ENCODE results near the gene IFT52. TPM values are rescaled to one million over a fixed set of nuclear protein-coding genes. Genes with fewer than 3 reads are reported as not detected.

Gene IFT52
- total and polyA plus RNA-seq, 2 of the 8 experiments (the other 6 are each of a cell fraction or from before 2014, with no cell fraction given): 35.6 to 40.4 TPM

DNA sequence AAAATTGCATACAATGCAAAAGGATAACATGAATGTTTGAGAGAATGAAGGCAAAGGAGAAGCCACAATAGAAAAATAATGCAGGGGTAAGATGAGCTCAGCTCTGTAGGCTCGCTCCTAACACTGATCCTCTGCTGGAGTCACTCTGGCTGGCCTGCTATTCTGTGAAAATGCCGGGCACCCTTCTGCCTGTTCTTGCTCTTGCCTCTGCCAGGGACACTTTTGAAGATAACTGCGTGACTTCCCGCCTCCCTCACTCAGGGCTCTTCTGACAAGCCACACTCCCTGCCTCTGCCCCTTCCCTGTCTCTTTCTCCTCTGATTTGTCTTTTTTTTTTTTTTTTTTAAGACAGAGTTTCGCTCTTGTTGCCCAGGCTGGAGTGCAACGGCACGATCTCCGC lies 40.9 kb downstream of the IFT52 start:
- H3K4me1 ChIP-seq (replicated peaks in 1 of 4; ENCODE audit: control insufficient read depth in 3 of 4, insufficient read depth in 4 of 4, low read length in 3 of 4): no peaks in the 10 kb centered on the region
- no peak overlapping the region for H3K18ac ChIP-seq (ENCODE audit: extremely low read depth, low read length)
- ChIA-PET CTCF (ENCODE audit: partially characterized antibody) (interaction anchor here (0.6 to 1.2 kb wide), 3 partner anchors 11 to 93 kb away, joined by 3 to 4 read pairs (median 3); no protein-coding TSS in a partner anchor), POLR2A (ENCODE audit: partially characterized antibody) (interaction anchor here (1.4 kb wide), 1 partner anchor 36 kb away, joined by 5 read pairs; no protein-coding TSS in a partner anchor)
- WGBS, 2 experiments (ENCODE audit: extremely low coverage in 1 of 2, insufficient coverage in 1 of 2, insufficient read length in 1 of 2, insufficient replicate concordance in 2 of 2, low coverage in 1 of 2, low lambda C conversion rate in 2 of 2, missing lambda C conversion rate in 1 of 2): 94% methylated on average over 3 of the region's 8 CpGs; no CpG with 5 or more reads in 1 of the 2 experiments
- no peak overlapping the region for H2AFZ ChIP-seq (ENCODE audit: low read length)
- no peak overlapping the region for H4K8ac ChIP-seq (ENCODE audit: extremely low read depth, insufficient read depth, low read length)
- no peak overlapping the region for H2BK15ac ChIP-seq (ENCODE audit: low read length)
- H2BK120ac ChIP-seq (replicated peaks; ENCODE audit: low read depth, low read length): no peak overlapping the region
- no peak for TF ChIP-seq SUZ12 (IDR thresholded peaks at IDR 0.05; ENCODE audit: low read length)
- TF ChIP-seq EP300 (IDR thresholded peaks at IDR 0.05; ENCODE audit: borderline replicate concordance in 1 of 2, low read depth in 2 of 2, low read length in 2 of 2): no peak
- no peak for TF ChIP-seq NANOG (IDR thresholded peaks at IDR 0.05; ENCODE audit: insufficient read depth, low read depth, low read length, poor library complexity, severe bottlenecking)
- TF ChIP-seq, protein P1, sequence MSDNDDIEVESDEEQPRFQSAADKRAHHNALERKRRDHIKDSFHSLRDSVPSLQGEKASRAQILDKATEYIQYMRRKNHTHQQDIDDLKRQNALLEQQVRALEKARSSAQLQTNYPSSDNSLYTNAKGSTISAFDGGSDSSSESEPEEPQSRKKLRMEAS (IDR thresholded peaks at IDR 0.05): no peak
- TF ChIP-seq POU5F1 (IDR thresholded peaks at IDR 0.05; ENCODE audit: low read depth, low read length): no peak
- TF ChIP-seq BRCA1 (IDR thresholded peaks at IDR 0.05; ENCODE audit: low read depth, low read length): no peak
- TF ChIP-seq CREB1 (IDR thresholded peaks at IDR 0.05): no peak
- no peak for TF ChIP-seq SP4 (IDR thresholded peaks at IDR 0.05; ENCODE audit: low read length)
- TF ChIP-seq KDM5A (IDR thresholded peaks at IDR 0.05; ENCODE audit: low read length): no peak
- no peak for TF ChIP-seq TBP (IDR thresholded peaks at IDR 0.05; ENCODE audit: low read depth, low read length)
- H4K91ac ChIP-seq (replicated peaks; ENCODE audit: insufficient read length, low read length): no peak overlapping the region
- no peak overlapping the region for H3K27ac ChIP-seq (ENCODE audit: low read depth, low read length)
- no peak overlapping the region for H3K23ac ChIP-seq (ENCODE audit: insufficient read length)
- H3K56ac ChIP-seq (replicated peaks; ENCODE audit: insufficient read length, low read depth, low read length): no peak overlapping the region
- peaks cover 6 to 15% (median 12%) of the 10 kb centered on the region in 4 experiments; a peak in 6 of 8 replicates for H3K36me3 ChIP-seq (ENCODE audit: control insufficient read depth in 2 of 4, insufficient read depth in 4 of 4, low read length in 3 of 4)
- no peaks in the 10 kb centered on the region for H3K9me3 ChIP-seq (ENCODE audit: insufficient read depth in 2 of 2, low read depth in 1 of 2, low read length in 1 of 2)
- no peak overlapping the region for H3K4ac ChIP-seq (replicated peaks; ENCODE audit: insufficient read length, low read depth, low read length)
- H4K20me1 ChIP-seq (replicated peaks in 1 of 2; ENCODE audit: control insufficient read depth in 1 of 2, insufficient read depth in 2 of 2, low read length in 2 of 2): no peaks in the 10 kb centered on the region
- no peaks in the 10 kb centered on the region for H3K79me2 ChIP-seq (ENCODE audit: control insufficient read depth in 1 of 2, insufficient read depth in 2 of 2, low read length in 2 of 2)
- no peaks in the 10 kb centered on the region for H3K23me2 ChIP-seq (ENCODE audit: low read depth, low read length)
- H2BK12ac ChIP-seq (ENCODE audit: low read depth, low read length): no peak overlapping the region
- no peak overlapping the region for H3K4me2 ChIP-seq (ENCODE audit: insufficient read depth in 1 of 2, low read depth in 2 of 2, low read length in 2 of 2)
- no peak overlapping the region for H3K14ac ChIP-seq (ENCODE audit: insufficient read length)
- no peak overlapping the region for H2BK5ac ChIP-seq (ENCODE audit: low read depth, low read length)
- H2BK20ac ChIP-seq (ENCODE audit: low read length): no peak overlapping the region
- no peak overlapping the region for H4K5ac ChIP-seq (ENCODE audit: insufficient read length, low read depth, low read length)
- H3K9ac ChIP-seq (replicated peaks in 1 of 4; ENCODE audit: extremely low read depth in 1 of 4, low read depth in 3 of 4, low read length in 3 of 4): no peak overlapping the region
- no peaks in the 10 kb centered on the region for H3K79me1 ChIP-seq (ENCODE audit: low read depth, low read length)
- H3K4me3 ChIP-seq (ENCODE audit: extremely low read depth in 1 of 4, insufficient read depth in 2 of 4, low read depth in 3 of 4, low read length in 4 of 4): no peak overlapping the region
- no peak overlapping the region for H2AK5ac ChIP-seq (ENCODE audit: low read depth, low read length)
- DNase-seq (ENCODE audit: low read depth in 1 of 2, low spot score in 2 of 2): no peak
- H3K27me3 ChIP-seq (replicated peaks in 1 of 4; ENCODE audit: control insufficient read depth in 3 of 4, extremely low read depth in 1 of 4, insufficient read depth in 3 of 4, low read length in 3 of 4): no peaks in the 10 kb centered on the region
- no peak for FAIRE-seq

Data from H1 (cell line).